ENCODE results near the gene CRAT. TPM values are rescaled to one million over a fixed set of nuclear protein-coding genes. Genes with fewer than 3 reads are reported as not detected.

The CRAT gene
- total and polyA plus RNA-seq, 2 of the 4 experiments (the other 2 are of a cell fraction), result 18.8 to 41.6 TPM

GRCh38 chr9:129143031-129143927 is 32.7 kb upstream of the CRAT start:
- Histone ChIP-seq H4K8ac (ENCODE audit: low read depth in 2 of 2, low read length in 2 of 2) (peak overlapping the region; percentile 89 to 99), H3K18ac (ENCODE audit: low read depth, low read length) (peak overlapping the region; percentile 73), H3K23ac (ENCODE audit: low read depth, low read length) (peak overlapping the region; percentile 95), H2BK20ac (ENCODE audit: low read depth, low read length) (peak overlapping the region; percentile 84), H4K91ac (ENCODE audit: insufficient read depth, low read depth, low read length) (peak overlapping the region; percentile 100), H2BK120ac (ENCODE audit: low read depth, low read length) (peak overlapping the region; percentile 92), H3K4ac (ENCODE audit: low read depth, low read length) (peak overlapping the region; percentile 99), H3K27ac (ENCODE audit: insufficient read depth, low read length) (peak overlapping the region; percentile 98), H4K20me1 (ENCODE audit: insufficient read depth, low read length) (no peaks in the 10 kb centered on the region; the same call in 1 of the 2 replicates), H3K4me2 (ENCODE audit: low read depth, low read length) (peak overlapping the region; percentile 34), H2BK5ac (ENCODE audit: low read depth, low read length, poor library complexity, severe bottlenecking) (peak overlapping the region; percentile 99), H2BK15ac (ENCODE audit: low read depth, low read length) (peak overlapping the region; percentile 93; the same call in 2 of the 3 replicates), H4K5ac (ENCODE audit: low read depth, low read length) (peak overlapping the region; percentile 71), H3K14ac (replicated peaks; ENCODE audit: low read depth, low read length) (peak overlapping the region; percentile 97), H2AK5ac (ENCODE audit: low read depth, low read length) (peak overlapping the region; percentile 91), H3K9me1 (ENCODE audit: insufficient read depth, low read length) (peaks cover 13% of the 10 kb centered on the region), H2AK9ac (replicated peaks; ENCODE audit: low read depth, low read length, poor library complexity) (peak overlapping the region; percentile 79), H2AFZ (replicated peaks; ENCODE audit: low read length, poor library complexity) (peak overlapping the region; percentile 9), H3K9me3 (ENCODE audit: control insufficient read depth, insufficient read depth, low read length) (no peaks in the 10 kb centered on the region), H3K79me1 (ENCODE audit: low read depth in 1 of 2, low read length in 2 of 2) (peaks cover 5 to 60% of the 10 kb centered on the region in 2 experiments; a peak in 3 of 4 replicates), H3K36me3 (ENCODE audit: control insufficient read depth, insufficient read depth, low read length) (peaks cover 18% of the 10 kb centered on the region), H3K56ac (ENCODE audit: extremely low read depth, insufficient read depth, low read length) (peak overlapping the region; percentile 80), H3K4me3 (ENCODE audit: insufficient read depth, low read depth, low read length) (no peak overlapping the region), H3K4me1 (ENCODE audit: control insufficient read depth, insufficient read depth, low read length) (peaks cover 67% of the 10 kb centered on the region), H3K27me3 (ENCODE audit: control insufficient read depth, insufficient read depth, low read length) (no peaks in the 10 kb centered on the region), H3K9ac (ENCODE audit: low read depth, low read length) (peak overlapping the region; percentile 69)
- ChIA-PET CTCF (interaction anchor here (0.6 to 3.1 kb wide), 17 partner anchors 11 to 606 kb away, joined by 3 to 18 read pairs (median 4); partner anchors contain the start of gene NTMT1), POLR2A (ENCODE audit: unreplicated experiment) (interaction anchor here (0.6 to 1.8 kb wide), 8 partner anchors 31 to 466 kb away, joined by 3 to 12 read pairs (median 4); no protein-coding TSS in a partner anchor)
- dilution Hi-C loops (cut with HindIII; ENCODE audit: low sequenced_read_pairs, unreplicated experiment), result no loop called here
- DNase-seq, result peak; percentile 92
- intact Hi-C loops (cut with micrococcal nuclease), result loop anchor here (1.0 to 2.0 kb wide), 3 partner anchors 24 to 191 kb away; no protein-coding TSS in a partner anchor
- ATAC-seq (ENCODE audit: low read depth), result peak; percentile 13
- no TSS peak for BruUV-seq (replicated peaks)
- 5% methylated on average over 4 of the region's 14 CpGs; no CpG with 5 or more reads in 1 of the 2 experiments for WGBS, 2 experiments (ENCODE audit: extremely low coverage in 2 of 2, insufficient read length in 1 of 2)
- in situ Hi-C loops (cut with MboI; ENCODE audit: low sequenced_read_pairs), result no loop called here
- TF ChIP-seq RFX5 (IDR thresholded peaks at IDR 0.05; ENCODE audit: low read depth, low read length) (no peak), MXI1 (IDR thresholded peaks at IDR 0.05; ENCODE audit: borderline replicate concordance, low read depth, low read length) (no peak), CHD1 (IDR thresholded peaks at IDR 0.05; ENCODE audit: low read depth, low read length) (no peak), CEBPB (IDR thresholded peaks at IDR 0.05; ENCODE audit: low read depth, low read length) (no peak), FOS (IDR thresholded peaks at IDR 0.05; ENCODE audit: low read depth, low read length) (no peak), POLR2A (IDR thresholded peaks at IDR 0.05; ENCODE audit: low read depth, low read length) (no peak; the same call in 1 of the 2 replicates), RAD21 (IDR thresholded peaks at IDR 0.05; ENCODE audit: low read length) (peak; percentile 71), NFE2L2 (IDR thresholded peaks at IDR 0.05; ENCODE audit: low read depth, low read length) (no peak), SMC3 (IDR thresholded peaks at IDR 0.05; ENCODE audit: low read depth, low read length) (peak; percentile 72), RCOR1 (IDR thresholded peaks at IDR 0.05; ENCODE audit: insufficient replicate concordance, low read length) (peak; percentile 64)
- TF ChIP-seq, protein P1, sequence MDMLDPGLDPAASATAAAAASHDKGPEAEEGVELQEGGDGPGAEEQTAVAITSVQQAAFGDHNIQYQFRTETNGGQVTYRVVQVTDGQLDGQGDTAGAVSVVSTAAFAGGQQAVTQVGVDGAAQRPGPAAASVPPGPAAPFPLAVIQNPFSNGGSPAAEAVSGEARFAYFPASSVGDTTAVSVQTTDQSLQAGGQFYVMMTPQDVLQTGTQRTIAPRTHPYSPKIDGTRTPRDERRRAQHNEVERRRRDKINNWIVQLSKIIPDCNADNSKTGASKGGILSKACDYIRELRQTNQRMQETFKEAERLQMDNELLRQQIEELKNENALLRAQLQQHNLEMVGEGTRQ (IDR thresholded peaks at IDR 0.05; ENCODE audit: low read depth, low read length), result no peak
- TF ChIP-seq, protein P2, sequence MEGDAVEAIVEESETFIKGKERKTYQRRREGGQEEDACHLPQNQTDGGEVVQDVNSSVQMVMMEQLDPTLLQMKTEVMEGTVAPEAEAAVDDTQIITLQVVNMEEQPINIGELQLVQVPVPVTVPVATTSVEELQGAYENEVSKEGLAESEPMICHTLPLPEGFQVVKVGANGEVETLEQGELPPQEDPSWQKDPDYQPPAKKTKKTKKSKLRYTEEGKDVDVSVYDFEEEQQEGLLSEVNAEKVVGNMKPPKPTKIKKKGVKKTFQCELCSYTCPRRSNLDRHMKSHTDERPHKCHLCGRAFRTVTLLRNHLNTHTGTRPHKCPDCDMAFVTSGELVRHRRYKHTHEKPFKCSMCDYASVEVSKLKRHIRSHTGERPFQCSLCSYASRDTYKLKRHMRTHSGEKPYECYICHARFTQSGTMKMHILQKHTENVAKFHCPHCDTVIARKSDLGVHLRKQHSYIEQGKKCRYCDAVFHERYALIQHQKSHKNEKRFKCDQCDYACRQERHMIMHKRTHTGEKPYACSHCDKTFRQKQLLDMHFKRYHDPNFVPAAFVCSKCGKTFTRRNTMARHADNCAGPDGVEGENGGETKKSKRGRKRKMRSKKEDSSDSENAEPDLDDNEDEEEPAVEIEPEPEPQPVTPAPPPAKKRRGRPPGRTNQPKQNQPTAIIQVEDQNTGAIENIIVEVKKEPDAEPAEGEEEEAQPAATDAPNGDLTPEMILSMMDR (conservative IDR thresholded peaks at IDR 0.05; ENCODE audit: low read depth, low read length), result peak; percentile 93
- TF ChIP-seq, protein P3, sequence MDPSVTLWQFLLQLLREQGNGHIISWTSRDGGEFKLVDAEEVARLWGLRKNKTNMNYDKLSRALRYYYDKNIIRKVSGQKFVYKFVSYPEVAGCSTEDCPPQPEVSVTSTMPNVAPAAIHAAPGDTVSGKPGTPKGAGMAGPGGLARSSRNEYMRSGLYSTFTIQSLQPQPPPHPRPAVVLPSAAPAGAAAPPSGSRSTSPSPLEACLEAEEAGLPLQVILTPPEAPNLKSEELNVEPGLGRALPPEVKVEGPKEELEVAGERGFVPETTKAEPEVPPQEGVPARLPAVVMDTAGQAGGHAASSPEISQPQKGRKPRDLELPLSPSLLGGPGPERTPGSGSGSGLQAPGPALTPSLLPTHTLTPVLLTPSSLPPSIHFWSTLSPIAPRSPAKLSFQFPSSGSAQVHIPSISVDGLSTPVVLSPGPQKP (IDR thresholded peaks at IDR 0.05; ENCODE audit: borderline replicate concordance, low read depth, low read length), result no peak

All from IMR-90 (cell line).